HepG2 (cell line): ENCODE measurements around the gene MRPL27. TPM values are rescaled to one million over a fixed set of nuclear protein-coding genes. Genes with fewer than 3 reads are reported as not detected.

Source experiments
- ATAC-seq: fragments of 200-7000 bp; cut with Tn5 transposase; 3 replicates; pipeline ENCODE4 v1.9.1; 2020; ENCODE audit warnings: mild to moderate bottlenecking, moderate library complexity
- BruUV-seq: library from RNA; stranded (reverse); fragments of 400-500 nt; replicated peaks from 2 replicates; lab custom pipeline; 2021; lab: Mats Ljungman, UMichigan
- CTCF ChIA-PET: fragments of 300-600 bp; formaldehyde crosslinking; extraction: SDS; loops from one replicate; lab custom pipeline; 2021; ENCODE audit warnings: low total read pairs, inconsistent platforms, low intra/inter-chr PET ratio; lab: Yijun Ruan, JAX
- POLR2A ChIA-PET: fragments of 350-600 bp; sonication (Branson Sonifier 250); formaldehyde crosslinking; loops from one replicate; lab custom pipeline; 2020; ENCODE audit warnings: antibody characterized with exemption, inconsistent platforms; lab: Yijun Ruan, JAX
- DNase-seq: peaks from one replicate; pipeline ENCODE4 v3.0.0-alpha.2; 2015; ENCODE audit warnings: low spot score
- FAIRE-seq: peaks from 3 replicates; lab custom pipeline; 2011; peaks lifted over from hg19 to GRCh38; lab: Jason Lieb, UNC
- H2AFZ ChIP-seq: one replicate; pipeline ENCODE4 v1.6.1; 2011; ENCODE audit warnings: low read length, inconsistent platforms
- H3K27ac ChIP-seq: fragments of 300-600 bp; 3 replicates; pipeline ENCODE4 v1.8.0; 2011; ENCODE audit warnings: mixed run types, mild to moderate bottlenecking, mixed read lengths, low read length, inconsistent platforms; ENCODE audit not compliant: insufficient read depth; ENCODE audit errors: extremely low read length
- H3K27me3 ChIP-seq, 2 experiments: fragments of 200-600 bp in 1 of 2; 2 replicates in 1 of 2; 3 replicates in 1 of 2; pipeline versions ENCODE4 v1.6.0 to v1.8.0; 2011; ENCODE audit warnings: low read length in 2 of 2, mild to moderate bottlenecking in 2 of 2, moderate library complexity in 2 of 2, inconsistent platforms in 1 of 2; ENCODE audit not compliant: insufficient read depth in 2 of 2, control insufficient read depth in 1 of 2
- H3K36me3 ChIP-seq, 2 experiments: fragments of 200-600 bp in 1 of 2; replicated peaks in 1 of 2; 2 replicates in 1 of 2; 3 replicates in 1 of 2; pipeline versions ENCODE4 v1.5.1 to v1.8.0; 2011; ENCODE audit warnings: low read length in 2 of 2, inconsistent platforms in 1 of 2; ENCODE audit not compliant: insufficient read depth in 2 of 2, control insufficient read depth in 1 of 2
- H3K4me1 ChIP-seq: 2 replicates; pipeline ENCODE4 v1.5.1; 2012; ENCODE audit warnings: low read length, inconsistent platforms; ENCODE audit not compliant: insufficient read depth
- H3K4me2 ChIP-seq: 2 replicates; pipeline ENCODE4 v1.6.0; 2011; ENCODE audit warnings: low read depth, low read length, inconsistent platforms
- H3K4me3 ChIP-seq, 3 experiments: fragments of 200-600 bp in 1 of 3; sonication (generic), shearing (Covaris generic) in 1 of 3; replicated peaks in 1 of 3; 2 replicates each; pipeline ENCODE4 v1.5.1; 2011 to 2016; ENCODE audit warnings: low read length in 3 of 3, inconsistent platforms in 2 of 3, low read depth in 2 of 3, mild to moderate bottlenecking in 2 of 3, control low read depth in 1 of 3, mixed read lengths in 1 of 3; ENCODE audit not compliant: insufficient read depth in 1 of 3
- H3K79me2 ChIP-seq: one replicate; pipeline ENCODE4 v1.6.1; 2011; ENCODE audit warnings: low read length, inconsistent platforms; ENCODE audit not compliant: insufficient read depth
- H3K9ac ChIP-seq: 2 replicates; pipeline ENCODE4 v1.6.0; 2011; ENCODE audit warnings: mild to moderate bottlenecking, low read depth, low read length, inconsistent platforms; ENCODE audit not compliant: insufficient read depth
- H3K9me3 ChIP-seq: 2 replicates; pipeline ENCODE4 v1.5.1; 2012; ENCODE audit warnings: mild to moderate bottlenecking, low read length
- H4K20me1 ChIP-seq: 2 replicates; pipeline ENCODE4 v1.6.0; 2011; ENCODE audit warnings: inconsistent platforms, mild to moderate bottlenecking, low read length, moderate library complexity; ENCODE audit not compliant: insufficient read depth
- CCDC6 ChIP-seq: sonication (generic); formaldehyde crosslinking; IDR thresholded peaks from 2 replicates; pipeline ENCODE4 v1.8.1; 2022; ENCODE audit warnings: mild to moderate bottlenecking, missing genetic modification reagents, moderate library complexity
- SNAPC2 ChIP-seq: sonication (generic); formaldehyde crosslinking; IDR thresholded peaks from 2 replicates; pipeline ENCODE4 v1.8.1; 2022; ENCODE audit warnings: mild to moderate bottlenecking, missing genetic modification reagents
- TGIF2 ChIP-seq: IDR thresholded peaks from 2 replicates; pipeline ENCODE4 v1.6.1; 2016; ENCODE audit warnings: control low read depth, missing compliant biosample characterization
- ZNF30 ChIP-seq: sonication (generic); formaldehyde crosslinking; IDR thresholded peaks from 2 replicates; pipeline ENCODE4 v1.5.0; 2020; ENCODE audit warnings: mild to moderate bottlenecking, missing genetic modification reagents
- ZNF547 ChIP-seq: sonication (generic); formaldehyde crosslinking; IDR thresholded peaks from 2 replicates; pipeline ENCODE4 v1.5.1; 2020; ENCODE audit warnings: mild to moderate bottlenecking, missing genetic modification reagents
- ZNF572 ChIP-seq: sonication (generic); formaldehyde crosslinking; IDR thresholded peaks from 2 replicates; pipeline ENCODE4 v1.5.1; 2020; ENCODE audit warnings: mild to moderate bottlenecking, missing genetic modification reagents
- ZNF777 ChIP-seq: sonication (generic); formaldehyde crosslinking; IDR thresholded peaks from 2 replicates; pipeline ENCODE4 v1.4.0; 2020; ENCODE audit warnings: missing genetic modification reagents
- ZNF879 ChIP-seq: sonication (generic); formaldehyde crosslinking; IDR thresholded peaks from 2 replicates; pipeline ENCODE4 v1.8.1; 2023; ENCODE audit warnings: missing genetic modification reagents
- ZSCAN31 ChIP-seq: sonication (generic); formaldehyde crosslinking; IDR thresholded peaks from 2 replicates; pipeline ENCODE4 v1.5.0; 2020; ENCODE audit warnings: low read depth, mild to moderate bottlenecking, missing genetic modification reagents
- WGBS: methylation state at CpG from one replicate; pipeline ENCODE4 v1.1.6; 2017; ENCODE audit warnings: low lambda C conversion rate; 5-methylcytosine and 5-hydroxymethylcytosine counted together
- in situ Hi-C: cut with HindIII; loops from 2 replicates; pipeline ENCODE4 v1.10.0; 2017; ENCODE audit warnings: low pct_unique_long_range_greater_than_20kb; ENCODE audit not compliant: extremely low pct_ligation_motif_present
- intact Hi-C: fragments of 100-400 bp; cut with micrococcal nuclease; formaldehyde crosslinking; loops from one replicate; pipeline ENCODE4 v1.10.0; 2022; ENCODE audit not compliant: unreplicated experiment
- polyA plus RNA-seq, 8 experiments: library from polyadenylated mRNA; depleted of rRNA in 3 of 8; stranded (reverse) in 7 of 8; unstranded in 1 of 8; fragments of >200 nt; fragmentation: Illumina TruSeq in 4 of 8; extraction: Trizol in 4 of 8; gene quantifications; 2 replicates each; pipeline versions ENCODE4 v1.2.1 to v1.2.3, GENCODE V29; 2011 to 2016; ENCODE audit warnings: low read depth in 4 of 8, missing spikeins in 1 of 8, mixed read lengths in 1 of 8; ENCODE audit not compliant: insufficient read depth in 1 of 8
- total RNA-seq, 5 experiments: library from RNA; depleted of rRNA; stranded (reverse); fragments of >200 nt; fragmentation: Illumina TruSeq; extraction: Trizol; gene quantifications; 2 replicates each; pipeline ENCODE4 v1.2.3, GENCODE V29; 2016; ENCODE audit warnings: low read depth in 1 of 5
- TF ChIP-seq, protein P1 (sequence below), 2 experiments: IDR thresholded peaks; 2 replicates each; pipeline ENCODE4 v1.6.1; 2011 to 2012; ENCODE audit warnings: low read length in 2 of 2, borderline replicate concordance in 1 of 2, low read depth in 1 of 2, mild to moderate bottlenecking in 1 of 2, moderate library complexity in 1 of 2
- TF ChIP-seq, protein P2 (sequence below): sonication (generic); formaldehyde crosslinking; IDR thresholded peaks from 2 replicates; pipeline ENCODE4 v1.9.0; 2021; ENCODE audit warnings: missing genetic modification reagents, borderline replicate concordance

MRPL27 gene
- total and polyA plus RNA-seq, 2 of the 13 experiments (the other 11 are each of a cell fraction or from before 2014, with no cell fraction given): 137 to 217 TPM

DNA sequence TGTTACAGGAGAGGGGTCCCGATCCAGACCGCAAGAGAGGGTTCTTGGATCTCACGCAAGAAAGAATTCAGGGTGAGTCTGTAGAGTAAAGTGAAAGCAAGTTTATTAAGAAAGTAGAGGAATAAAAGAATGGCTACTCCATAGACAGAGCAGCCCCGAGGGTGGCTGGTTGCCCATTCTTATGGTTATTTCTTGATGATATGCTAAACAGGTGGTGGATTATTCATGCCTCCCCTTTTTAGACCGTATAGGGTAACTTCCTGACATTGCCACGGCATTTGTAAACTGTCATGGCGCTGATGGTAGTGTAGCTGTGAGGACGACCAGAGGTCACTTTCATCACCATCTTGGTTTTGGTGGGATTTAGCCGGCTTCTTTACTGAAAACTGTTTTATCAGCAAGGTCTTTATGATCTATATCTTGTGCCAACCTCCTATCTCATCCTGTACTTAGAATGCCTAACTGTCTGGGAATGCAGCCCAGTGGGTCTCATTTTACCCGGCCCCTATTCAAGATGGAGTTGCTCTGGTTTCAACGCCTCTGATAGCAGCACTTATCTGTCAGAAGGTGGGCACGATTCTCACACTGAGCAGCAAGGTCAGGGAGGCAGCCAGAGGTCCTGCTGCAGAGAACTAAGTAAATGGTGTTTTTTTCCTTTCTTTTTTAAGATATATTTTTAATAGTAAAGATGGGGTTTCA, 53.5 kb downstream of the MRPL27 start:
- Histone ChIP-seq H2AFZ (no peak overlapping the region), H3K9me3 (no peaks in the 10 kb centered on the region), H3K27me3 (peaks cover 10 to 30% of the 10 kb centered on the region in 2 experiments), H3K27ac (no peak overlapping the region), H3K36me3 (no peaks in the 10 kb centered on the region), H3K79me2 (no peaks in the 10 kb centered on the region), H3K9ac (no peak overlapping the region), H3K4me2 (no peak overlapping the region), H3K4me3 (no peak overlapping the region), H3K4me1 (no peaks in the 10 kb centered on the region), H4K20me1 (no peaks in the 10 kb centered on the region)
- POLR2A ChIA-PET: no interaction called here
- in situ Hi-C loops: no loop called here
- DNase-seq (no peak), FAIRE-seq (no peak), ATAC-seq (no peak)
- BruUV-seq: no TSS peak
- CTCF ChIA-PET: no interaction called here
- intact Hi-C loops: no loop called here
- 57% methylated on average over 12 of the region's 12 CpGs for WGBS
- TF ChIP-seq CCDC6 (CRISPR knock-in tag) (no peak), SNAPC2 (CRISPR knock-in tag) (no peak), ZNF879 (CRISPR knock-in tag) (no peak), ZNF777 (no peak), ZNF572 (no peak), ZSCAN31 (CRISPR knock-in tag) (no peak), ZNF30 (no peak), ZNF547 (CRISPR knock-in tag) (no peak), TGIF2 (CRISPR knock-in tag) (no peak)
- TF ChIP-seq, protein P1, sequence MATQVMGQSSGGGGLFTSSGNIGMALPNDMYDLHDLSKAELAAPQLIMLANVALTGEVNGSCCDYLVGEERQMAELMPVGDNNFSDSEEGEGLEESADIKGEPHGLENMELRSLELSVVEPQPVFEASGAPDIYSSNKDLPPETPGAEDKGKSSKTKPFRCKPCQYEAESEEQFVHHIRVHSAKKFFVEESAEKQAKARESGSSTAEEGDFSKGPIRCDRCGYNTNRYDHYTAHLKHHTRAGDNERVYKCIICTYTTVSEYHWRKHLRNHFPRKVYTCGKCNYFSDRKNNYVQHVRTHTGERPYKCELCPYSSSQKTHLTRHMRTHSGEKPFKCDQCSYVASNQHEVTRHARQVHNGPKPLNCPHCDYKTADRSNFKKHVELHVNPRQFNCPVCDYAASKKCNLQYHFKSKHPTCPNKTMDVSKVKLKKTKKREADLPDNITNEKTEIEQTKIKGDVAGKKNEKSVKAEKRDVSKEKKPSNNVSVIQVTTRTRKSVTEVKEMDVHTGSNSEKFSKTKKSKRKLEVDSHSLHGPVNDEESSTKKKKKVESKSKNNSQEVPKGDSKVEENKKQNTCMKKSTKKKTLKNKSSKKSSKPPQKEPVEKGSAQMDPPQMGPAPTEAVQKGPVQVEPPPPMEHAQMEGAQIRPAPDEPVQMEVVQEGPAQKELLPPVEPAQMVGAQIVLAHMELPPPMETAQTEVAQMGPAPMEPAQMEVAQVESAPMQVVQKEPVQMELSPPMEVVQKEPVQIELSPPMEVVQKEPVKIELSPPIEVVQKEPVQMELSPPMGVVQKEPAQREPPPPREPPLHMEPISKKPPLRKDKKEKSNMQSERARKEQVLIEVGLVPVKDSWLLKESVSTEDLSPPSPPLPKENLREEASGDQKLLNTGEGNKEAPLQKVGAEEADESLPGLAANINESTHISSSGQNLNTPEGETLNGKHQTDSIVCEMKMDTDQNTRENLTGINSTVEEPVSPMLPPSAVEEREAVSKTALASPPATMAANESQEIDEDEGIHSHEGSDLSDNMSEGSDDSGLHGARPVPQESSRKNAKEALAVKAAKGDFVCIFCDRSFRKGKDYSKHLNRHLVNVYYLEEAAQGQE (IDR thresholded peaks at IDR 0.05; ENCODE audit: borderline replicate concordance in 1 of 2, low read depth in 1 of 2, low read length in 2 of 2): no peak
- TF ChIP-seq, protein P2, sequence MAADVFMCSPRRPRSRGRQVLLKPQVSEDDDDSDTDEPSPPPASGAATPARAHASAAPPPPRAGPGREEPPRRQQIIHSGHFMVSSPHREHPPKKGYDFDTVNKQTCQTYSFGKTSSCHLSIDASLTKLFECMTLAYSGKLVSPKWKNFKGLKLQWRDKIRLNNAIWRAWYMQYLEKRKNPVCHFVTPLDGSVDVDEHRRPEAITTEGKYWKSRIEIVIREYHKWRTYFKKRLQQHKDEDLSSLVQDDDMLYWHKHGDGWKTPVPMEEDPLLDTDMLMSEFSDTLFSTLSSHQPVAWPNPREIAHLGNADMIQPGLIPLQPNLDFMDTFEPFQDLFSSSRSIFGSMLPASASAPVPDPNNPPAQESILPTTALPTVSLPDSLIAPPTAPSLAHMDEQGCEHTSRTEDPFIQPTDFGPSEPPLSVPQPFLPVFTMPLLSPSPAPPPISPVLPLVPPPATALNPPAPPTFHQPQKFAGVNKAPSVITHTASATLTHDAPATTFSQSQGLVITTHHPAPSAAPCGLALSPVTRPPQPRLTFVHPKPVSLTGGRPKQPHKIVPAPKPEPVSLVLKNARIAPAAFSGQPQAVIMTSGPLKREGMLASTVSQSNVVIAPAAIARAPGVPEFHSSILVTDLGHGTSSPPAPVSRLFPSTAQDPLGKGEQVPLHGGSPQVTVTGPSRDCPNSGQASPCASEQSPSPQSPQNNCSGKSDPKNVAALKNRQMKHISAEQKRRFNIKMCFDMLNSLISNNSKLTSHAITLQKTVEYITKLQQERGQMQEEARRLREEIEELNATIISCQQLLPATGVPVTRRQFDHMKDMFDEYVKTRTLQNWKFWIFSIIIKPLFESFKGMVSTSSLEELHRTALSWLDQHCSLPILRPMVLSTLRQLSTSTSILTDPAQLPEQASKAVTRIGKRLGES (CRISPR knock-in tag): no peak
